ENCODE measurements around the gene TRIM8.

The TRIM8 gene

GRCh38 chr10:102617041-102617440 lies 27.2 kb upstream of the TRIM8 start:
- DNase-seq = no peak

GRCh38 chr10:102617816-102618215 lies 26.5 kb upstream of the TRIM8 start:
- no peak for DNase-seq

GRCh38 chr10:102619281-102619981 lies 24.8 kb upstream of the TRIM8 start:
- DNase-seq = no peak

- no peak for DNase-seq
These were observed 24.1 kb upstream of the TRIM8 start for GRCh38 chr10:102620138-102620590.

DNA sequence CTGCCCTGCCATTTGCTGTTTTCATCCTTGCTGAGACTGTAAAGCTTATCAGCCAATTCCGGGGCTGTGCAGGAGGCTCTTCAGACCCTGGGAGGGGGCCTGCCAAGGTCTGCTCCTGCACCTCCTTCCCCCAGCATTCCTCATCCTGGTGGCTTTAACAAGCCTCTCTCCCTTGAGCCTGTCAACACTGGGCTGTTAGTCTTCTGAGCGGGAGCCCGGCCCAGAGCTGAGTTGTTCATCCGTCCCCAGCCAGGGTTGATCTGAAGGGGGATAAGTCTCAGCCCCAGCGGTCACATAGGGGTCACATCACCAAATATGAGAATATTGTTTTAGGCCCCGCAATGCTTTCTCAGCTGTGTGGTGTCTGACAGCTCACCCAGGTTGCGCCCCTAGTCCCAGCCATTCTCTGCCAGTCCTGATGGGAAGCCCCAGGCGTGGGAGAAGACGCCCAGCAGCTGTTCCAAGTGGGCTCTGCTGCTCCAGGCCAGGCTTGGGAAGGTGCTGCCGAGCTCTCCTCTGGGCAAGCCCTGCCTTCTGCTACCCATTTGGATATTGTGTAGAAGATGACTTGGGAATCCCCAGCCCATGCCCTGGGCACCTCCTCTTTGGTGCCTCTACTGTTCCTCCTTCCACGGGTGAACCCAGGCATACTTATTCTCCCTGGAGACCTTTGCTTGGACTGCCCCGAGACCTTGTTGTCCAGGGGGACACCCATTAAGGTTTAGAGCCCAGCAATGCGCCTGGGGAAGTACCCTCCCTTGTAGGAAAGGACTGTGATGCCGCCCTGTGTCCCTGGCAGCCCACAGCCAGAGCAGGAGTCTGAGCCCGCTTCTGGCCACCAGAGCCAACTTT lies 23.5 kb upstream of the TRIM8 start:
- DNase-seq = no peak

- DNase-seq = peak; percentile 22
These were observed 22.6 kb upstream of the TRIM8 start for GRCh38 chr10:102621443-102622325.

DNA sequence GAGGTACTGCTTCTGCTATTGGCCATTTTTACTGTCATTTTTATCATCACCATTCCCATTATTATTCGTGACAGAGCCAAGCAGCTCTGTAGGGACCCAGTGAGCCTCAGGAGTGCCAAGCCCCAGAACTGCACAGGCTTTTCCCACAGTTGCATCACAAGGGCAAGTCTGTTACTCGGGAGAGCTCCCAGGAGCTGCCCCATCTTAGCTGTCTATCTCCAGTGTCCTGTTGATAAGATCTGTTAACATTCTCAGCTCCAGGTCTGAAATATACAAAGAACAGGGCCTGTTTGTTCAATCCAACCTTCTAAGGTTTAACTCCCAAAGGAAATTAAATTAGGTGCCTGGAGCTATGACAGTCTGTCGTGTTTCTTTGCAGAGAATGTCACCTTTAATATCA lies 20.2 kb upstream of the TRIM8 start:
- DNase-seq = no peak

GRCh38 chr10:102624751-102625645 lies 19.3 kb upstream of the TRIM8 start:
- no peak for DNase-seq

DNA sequence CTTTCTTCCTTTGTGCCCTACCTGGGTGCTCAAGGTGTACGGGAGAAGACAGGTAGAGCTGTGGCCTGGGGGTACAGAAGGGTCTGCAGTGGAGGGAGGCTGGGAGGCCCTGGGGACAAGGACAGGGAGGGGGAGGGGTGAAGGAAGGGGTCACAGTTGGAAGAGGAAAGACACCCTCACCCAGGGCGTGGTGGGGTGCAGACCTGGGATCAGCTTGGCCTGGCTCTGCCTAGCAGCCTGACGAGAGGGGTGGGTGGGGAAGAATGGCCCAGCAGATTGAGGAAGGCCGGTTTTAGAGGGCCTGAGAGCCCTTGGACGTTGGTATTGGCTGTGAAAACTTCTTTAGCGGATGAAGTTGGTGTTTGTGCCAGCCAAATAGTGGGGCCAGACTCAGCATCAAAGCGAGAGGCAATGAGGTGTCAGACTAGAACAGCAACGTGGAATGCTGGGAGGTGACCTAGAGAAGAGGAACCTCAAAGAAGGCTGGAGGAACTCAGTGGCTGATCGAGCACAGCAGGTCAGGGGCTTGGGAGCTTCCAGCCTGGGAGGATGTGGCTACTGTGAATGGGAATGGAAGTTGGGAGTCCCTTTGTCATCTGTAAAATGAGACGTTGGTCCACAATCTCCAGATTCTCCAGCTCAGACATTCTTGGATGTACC lies 18.1 kb upstream of the TRIM8 start:
- no peak for DNase-seq

- no peak for DNase-seq
These were observed 17.0 kb upstream of the TRIM8 start for GRCh38 chr10:102627291-102627735.

DNA sequence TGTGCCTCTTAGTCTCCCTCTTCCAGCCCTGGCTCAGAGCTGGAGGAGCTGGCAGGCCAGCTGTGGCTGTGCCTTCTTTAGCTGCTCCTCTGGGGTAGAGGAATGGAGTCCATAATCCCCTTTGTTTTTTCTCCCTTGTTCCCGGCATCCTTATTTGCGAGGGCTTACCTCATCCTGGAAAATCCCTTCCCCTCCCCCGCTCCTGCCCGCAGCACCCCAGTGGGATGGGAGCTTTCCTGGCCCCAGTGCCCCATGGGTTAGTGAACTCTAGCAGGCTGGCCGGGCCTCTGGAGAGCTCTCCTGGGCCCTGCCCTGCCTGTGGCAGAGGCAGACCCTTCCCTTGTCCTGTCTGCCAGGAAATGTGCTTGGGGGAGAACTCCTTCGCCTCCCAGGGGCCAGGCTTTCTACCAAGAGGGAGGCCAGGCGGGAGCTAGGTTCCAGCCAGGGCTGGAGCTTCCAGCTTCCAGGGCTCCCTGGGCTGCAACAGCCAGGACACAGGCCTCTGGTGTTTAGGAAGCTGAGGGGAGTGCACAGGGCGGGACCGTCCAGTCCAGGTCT lies 16.5 kb upstream of the TRIM8 start:
- no peak for DNase-seq

- no peak for DNase-seq
These were observed 15.8 kb upstream of the TRIM8 start for GRCh38 chr10:102628451-102628911.

DNA sequence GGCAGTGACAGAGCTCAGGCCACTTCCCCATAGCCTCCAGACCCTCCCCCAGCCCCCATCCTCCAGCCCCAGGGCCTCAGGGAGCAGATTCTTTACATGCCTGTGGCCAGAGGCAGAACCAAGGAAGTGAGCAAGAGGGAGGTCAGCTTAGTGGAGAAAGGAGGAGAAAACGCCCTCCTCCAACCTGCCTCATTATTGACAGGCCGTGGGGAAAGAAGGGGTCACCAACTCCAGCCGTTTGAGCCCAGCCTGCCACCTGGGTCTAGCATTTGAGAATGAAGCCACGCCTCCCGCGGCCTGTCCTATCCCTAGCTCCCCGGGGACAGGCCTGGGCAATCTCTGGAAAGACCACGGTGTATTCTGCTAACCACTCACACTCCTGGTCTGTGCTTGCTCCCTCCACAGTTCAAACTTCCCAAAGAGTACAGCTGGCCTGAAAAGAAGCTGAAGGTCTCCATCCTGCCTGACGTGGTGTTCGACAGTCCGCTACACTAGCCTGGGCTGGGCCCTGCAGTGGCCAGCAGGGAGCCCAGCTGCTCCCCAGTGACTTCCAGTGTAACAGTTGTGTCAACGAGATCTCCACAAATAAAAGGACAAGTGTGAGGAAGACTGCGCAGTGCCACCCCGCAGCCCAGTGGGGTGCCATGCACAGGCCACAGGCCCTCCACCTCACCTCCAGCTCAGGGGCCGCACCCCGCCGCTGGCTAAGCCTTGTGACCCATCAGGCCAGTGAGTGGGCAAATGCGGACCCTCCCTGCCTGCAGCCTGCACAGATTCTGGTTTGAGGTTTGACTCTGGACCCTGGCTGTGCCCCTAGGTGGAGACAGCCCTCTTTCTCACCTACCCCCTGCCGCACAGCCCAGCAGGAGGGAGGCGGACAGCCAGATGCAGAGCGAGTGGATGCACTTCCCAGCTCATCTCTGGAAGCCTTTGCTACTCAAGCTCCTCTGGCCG lies 14.3 kb upstream of the TRIM8 start:
- no peak for DNase-seq

GRCh38 chr10:102630663-102631062 lies 13.6 kb upstream of the TRIM8 start:
- no peak for DNase-seq

DNA sequence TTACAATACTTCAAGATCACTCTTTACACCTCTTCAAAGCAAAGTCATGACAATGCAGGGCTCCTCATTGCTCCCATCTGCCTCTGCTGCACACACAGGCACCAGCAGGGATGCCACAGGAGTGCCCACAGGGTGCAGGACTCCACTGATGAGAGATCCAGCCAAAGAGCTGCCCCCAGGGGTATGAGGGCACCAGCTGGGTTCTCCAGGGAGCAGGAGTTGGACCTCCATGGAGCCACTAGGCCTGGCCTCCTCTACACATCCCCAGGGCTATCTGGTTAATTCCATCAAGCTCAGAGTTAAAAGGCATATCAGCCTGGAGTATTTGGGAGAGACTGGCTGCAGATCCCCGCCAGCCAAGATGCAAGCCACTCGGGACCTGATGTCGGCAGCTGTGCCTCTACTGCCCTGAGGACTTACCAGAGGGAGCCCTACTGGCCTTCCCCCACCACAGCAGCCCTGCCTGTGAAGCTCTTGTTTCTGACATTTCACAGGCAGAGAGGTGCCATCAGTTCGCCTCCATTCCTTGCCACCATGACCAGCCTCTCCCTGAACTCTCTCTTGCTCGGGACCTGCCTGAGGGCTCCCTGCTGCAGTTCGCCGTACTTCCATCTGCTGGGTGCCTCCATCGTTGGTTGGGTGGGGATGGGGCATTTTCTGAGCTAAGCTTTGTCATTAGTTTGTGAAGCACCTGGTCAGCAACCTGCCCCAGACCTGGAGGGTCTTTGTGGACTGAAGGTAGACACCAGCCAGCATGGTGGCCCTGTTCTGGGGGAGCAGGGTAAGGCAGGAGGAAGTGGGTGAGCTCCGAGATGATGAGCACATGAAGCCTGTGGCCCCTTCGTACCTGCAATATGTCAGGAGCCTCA lies 12.5 kb upstream of the TRIM8 start:
- DNase-seq = no peak

DNA sequence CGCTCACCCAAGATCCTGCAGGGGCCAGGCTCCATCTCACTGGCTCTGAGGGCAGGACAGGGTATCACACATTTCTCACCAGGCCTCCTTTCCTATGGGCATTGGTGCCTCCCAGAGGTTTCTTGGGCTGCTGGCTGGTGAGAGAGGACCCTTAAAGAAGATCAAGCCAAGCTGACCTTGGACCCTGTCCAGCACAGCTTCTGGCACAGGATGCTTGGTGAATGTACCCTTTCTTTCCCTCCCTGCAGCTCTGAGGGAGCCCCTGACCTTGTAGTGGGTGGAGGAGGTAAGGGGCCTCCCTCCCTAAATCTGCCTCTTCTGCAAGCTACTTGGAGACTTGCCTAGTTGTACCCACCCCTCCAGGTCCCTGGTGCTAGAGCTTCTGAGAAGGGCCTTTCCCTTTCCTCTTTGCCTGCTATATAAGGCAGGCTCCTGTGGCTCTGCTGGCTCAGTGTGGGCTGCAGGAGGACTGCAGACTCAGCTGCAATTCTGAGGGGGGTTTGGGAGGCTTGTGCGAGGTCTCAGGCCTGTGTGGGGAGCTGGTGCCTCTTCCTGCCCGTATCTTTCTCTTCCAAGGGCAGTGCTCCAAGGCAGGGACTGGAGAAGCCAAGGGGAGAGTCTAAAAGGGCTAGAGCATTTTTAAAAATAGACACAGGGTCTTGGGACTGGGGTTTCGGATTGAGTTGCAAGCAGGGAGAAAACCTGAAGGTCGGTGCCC lies 11.7 kb upstream of the TRIM8 start:
- DNase-seq = no peak

DNA sequence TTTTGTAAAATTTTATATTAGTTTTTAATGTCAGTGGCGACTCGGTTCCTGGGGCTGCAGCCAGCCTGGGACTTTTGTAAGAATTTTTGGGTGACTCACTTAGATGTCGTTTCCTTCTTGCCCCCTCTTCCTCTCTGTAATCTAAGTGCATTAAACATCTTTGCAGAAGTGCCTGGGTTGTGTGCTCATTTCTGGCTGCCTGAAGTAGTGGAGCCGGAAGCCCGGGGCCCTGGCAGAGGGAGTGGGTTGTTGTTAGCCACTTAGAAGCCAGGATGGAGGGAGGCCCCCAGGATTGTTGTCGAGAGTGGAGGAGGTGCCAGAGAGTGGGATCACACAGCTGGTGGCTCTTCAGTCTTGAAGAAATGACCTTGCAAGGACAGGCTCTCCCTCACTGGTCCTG lies 11.0 kb upstream of the TRIM8 start:
- DNase-seq = peak; percentile 61

- no peak for DNase-seq
These were observed 10.4 kb upstream of the TRIM8 start for GRCh38 chr10:102633848-102634247.
